Measurements from ENCODE around the gene SLC27A2. TPM values are rescaled to one million over a fixed set of nuclear protein-coding genes. Genes with fewer than 3 reads are reported as not detected.

Gene SLC27A2
- total and polyA plus RNA-seq, 10 of the 15 experiments (the other 5 are each of a cell fraction or from before 2014, with no cell fraction given): 0.22 to 1.2 (median 0.69) TPM; not detected in 1

GRCh38 chr15:50150349-50150748, 31.6 kb upstream of the SLC27A2 start (continued):
- no peak for TF ChIP-seq TBL1XR1 (IDR thresholded peaks at IDR 0.05; ENCODE audit: low read depth, low read length)
- no peak for TF ChIP-seq ELK1 (IDR thresholded peaks at IDR 0.05; ENCODE audit: low read depth, low read length)
- no peak for TF ChIP-seq MYB (IDR thresholded peaks at IDR 0.05; ENCODE audit: borderline replicate concordance, low read depth, low read length)
- no peak for TF ChIP-seq CREM (IDR thresholded peaks at IDR 0.05; ENCODE audit: low read depth)
- no peak for TF ChIP-seq RAD51 (IDR thresholded peaks at IDR 0.05)
- TF ChIP-seq NR2F1 (conservative IDR thresholded peaks at IDR 0.05): no peak
- TF ChIP-seq ZNF384 (IDR thresholded peaks at IDR 0.05; ENCODE audit: borderline replicate concordance, low read depth, low read length): no peak
- no peak for TF ChIP-seq ATF7 (IDR thresholded peaks at IDR 0.05; ENCODE audit: low read depth)
- no peak for TF ChIP-seq HCFC1 (IDR thresholded peaks at IDR 0.05; ENCODE audit: low read length)
- peak; percentile 60 for TF ChIP-seq JUNB (IDR thresholded peaks at IDR 0.05)
- TF ChIP-seq, protein P1, sequence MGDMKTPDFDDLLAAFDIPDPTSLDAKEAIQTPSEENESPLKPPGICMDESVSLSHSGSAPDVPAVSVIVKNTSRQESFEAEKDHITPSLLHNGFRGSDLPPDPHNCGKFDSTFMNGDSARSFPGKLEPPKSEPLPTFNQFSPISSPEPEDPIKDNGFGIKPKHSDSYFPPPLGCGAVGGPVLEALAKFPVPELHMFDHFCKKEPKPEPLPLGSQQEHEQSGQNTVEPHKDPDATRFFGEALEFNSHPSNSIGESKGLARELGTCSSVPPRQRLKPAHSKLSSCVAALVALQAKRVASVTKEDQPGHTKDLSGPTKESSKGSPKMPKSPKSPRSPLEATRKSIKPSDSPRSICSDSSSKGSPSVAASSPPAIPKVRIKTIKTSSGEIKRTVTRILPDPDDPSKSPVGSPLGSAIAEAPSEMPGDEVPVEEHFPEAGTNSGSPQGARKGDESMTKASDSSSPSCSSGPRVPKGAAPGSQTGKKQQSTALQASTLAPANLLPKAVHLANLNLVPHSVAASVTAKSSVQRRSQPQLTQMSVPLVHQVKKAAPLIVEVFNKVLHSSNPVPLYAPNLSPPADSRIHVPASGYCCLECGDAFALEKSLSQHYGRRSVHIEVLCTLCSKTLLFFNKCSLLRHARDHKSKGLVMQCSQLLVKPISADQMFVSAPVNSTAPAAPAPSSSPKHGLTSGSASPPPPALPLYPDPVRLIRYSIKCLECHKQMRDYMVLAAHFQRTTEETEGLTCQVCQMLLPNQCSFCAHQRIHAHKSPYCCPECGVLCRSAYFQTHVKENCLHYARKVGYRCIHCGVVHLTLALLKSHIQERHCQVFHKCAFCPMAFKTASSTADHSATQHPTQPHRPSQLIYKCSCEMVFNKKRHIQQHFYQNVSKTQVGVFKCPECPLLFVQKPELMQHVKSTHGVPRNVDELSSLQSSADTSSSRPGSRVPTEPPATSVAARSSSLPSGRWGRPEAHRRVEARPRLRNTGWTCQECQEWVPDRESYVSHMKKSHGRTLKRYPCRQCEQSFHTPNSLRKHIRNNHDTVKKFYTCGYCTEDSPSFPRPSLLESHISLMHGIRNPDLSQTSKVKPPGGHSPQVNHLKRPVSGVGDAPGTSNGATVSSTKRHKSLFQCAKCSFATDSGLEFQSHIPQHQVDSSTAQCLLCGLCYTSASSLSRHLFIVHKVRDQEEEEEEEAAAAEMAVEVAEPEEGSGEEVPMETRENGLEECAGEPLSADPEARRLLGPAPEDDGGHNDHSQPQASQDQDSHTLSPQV (IDR thresholded peaks at IDR 0.05): no peak

Data from GM12878 (cell line).